HG02938 (cell line): ENCODE measurements around the gene GRID2.

Source experiments
- ATAC-seq: cut with Tn5 transposase; IDR thresholded peaks from one replicate; pipeline ENCODE4 v1.9.1; 2021; ENCODE audit warnings: mild to moderate bottlenecking, moderate library complexity; ENCODE audit not compliant: unreplicated experiment

Gene GRID2

GRCh38 chr4:93373893-93374860 is 1070.4 kb downstream of the GRID2 start:
- no peak for ATAC-seq

DNA sequence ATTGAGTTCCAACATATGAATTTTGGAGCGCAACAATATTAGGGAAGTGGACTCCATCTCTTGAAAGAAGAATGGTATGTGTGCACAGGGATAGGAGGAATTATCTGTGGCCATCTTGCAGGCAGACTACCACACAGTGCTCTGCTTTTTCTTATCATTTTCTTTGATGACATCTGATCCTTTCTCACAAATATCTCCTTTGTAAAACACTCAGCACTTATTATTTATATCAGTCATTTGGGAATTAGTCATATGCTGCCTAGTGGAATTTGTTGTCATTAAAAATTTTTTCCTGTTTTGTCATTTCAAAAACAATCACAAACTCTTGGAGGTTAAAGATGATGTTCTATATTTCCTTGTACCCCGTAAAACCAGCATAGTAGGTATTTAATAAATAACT is 1080.5 kb downstream of the GRID2 start:
- no peak for ATAC-seq

GRCh38 chr4:93384887-93385286 is 1081.1 kb downstream of the GRID2 start:
- no peak for ATAC-seq

DNA sequence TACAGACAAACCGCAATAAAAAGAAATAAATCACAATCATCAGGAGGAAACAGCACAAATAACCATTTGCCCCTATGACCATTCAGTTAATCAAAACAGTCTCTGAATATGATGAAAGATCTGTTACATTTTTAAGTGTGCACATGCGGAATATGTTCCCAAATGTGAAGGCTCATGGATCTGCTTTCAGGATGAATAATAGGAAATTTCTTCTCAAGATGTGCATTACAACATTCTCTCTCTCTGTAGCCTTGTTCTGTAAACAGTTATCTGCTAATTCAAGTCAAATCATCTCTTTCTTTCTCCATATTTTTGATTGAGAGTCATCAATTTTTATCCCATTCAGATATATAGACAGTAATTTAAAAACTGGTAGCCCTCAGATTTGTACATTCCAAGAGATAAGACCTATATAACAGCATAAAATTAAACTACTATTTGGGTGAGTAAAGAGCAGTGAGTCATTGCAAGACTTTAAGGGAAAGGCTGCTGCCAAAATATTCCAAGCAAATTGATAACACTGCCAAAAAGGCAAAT is 1090.8 kb downstream of the GRID2 start:
- ATAC-seq = no peak

- ATAC-seq = no peak
Observed at GRCh38 chr4:93396272-93396671, 1092.5 kb downstream of the GRID2 start.

- ATAC-seq = no peak
Observed at GRCh38 chr4:93403571-93403970, 1099.8 kb downstream of the GRID2 start.

DNA sequence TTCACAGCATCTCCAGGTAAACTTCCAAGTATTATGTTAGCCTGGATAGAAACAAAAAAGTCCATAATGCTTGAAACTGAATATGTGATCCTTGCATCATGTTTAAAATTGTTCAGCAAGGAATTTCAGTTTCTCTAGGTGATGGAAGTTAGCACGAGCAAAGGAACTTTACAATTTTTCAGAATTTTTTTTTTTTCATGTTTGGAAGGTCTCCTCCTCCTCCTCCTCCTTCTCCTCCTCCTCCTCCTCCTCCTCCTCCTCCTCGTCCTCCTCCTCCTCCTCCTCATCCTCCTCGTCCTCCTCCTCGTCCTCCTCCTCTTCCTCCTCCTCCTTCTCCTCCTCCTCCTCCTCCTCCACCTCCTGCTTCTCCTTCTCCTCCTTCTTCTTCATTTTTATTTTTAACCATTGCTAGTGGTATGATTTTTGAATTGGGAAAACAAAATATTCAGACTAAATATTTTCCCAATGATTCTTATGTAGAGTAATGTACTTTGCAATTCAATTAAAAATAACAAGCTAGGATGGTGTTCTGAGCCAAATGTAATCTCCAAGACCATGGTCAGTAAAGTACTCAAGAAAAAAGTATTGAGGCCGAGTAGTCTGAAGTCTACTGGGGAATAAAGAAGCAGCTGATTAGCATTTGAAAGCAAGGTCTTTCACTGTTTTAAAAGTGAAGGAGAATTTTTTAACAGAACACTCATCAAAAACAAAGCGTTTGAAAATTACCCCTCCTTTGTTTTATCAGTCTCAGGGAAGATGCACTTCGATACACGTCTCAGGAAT is 1103.9 kb downstream of the GRID2 start:
- no peak for ATAC-seq

- no peak for ATAC-seq
Observed at GRCh38 chr4:93409035-93409434, 1105.3 kb downstream of the GRID2 start.

- ATAC-seq = no peak
Observed at GRCh38 chr4:93414041-93414550, 1110.3 kb downstream of the GRID2 start.

DNA sequence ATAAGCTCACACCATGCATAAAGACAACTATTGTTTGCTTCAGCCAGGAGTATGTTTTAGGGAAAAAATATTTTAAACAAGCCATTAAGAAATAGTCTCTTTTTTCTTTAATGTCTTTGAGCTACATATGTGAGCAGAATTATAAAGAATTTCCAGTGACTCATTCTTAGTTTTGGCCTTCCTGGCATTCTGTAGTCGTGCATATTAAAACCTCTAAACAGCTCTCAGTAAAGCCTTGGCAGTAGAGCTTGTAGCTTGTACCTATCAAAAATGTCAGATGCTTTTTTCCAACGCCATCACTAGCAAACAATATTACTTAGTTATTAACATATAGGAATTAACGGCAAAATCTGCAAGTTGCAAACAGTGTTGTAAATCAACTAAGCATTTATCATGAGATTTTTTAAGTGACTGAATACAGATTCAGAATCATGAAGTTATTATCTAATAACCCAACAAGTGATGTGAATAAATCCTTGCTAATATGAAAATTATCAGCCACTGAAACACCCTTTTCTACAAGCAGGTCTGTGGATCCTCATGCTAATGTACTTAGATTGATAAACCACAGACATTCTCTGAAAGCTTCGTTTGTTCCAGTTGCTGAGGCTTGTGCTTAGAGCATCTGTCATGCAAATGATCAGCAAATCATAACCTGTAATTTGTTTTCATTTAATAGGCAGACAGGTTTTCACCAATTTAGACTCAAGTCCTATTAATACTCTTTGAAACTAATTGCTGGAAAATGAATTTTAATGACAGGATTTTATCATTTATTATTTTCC is 1112.8 kb downstream of the GRID2 start:
- ATAC-seq = no peak

- no peak for ATAC-seq
Observed at GRCh38 chr4:93431371-93431770, 1127.6 kb downstream of the GRID2 start.

GRCh38 chr4:93433840-93434239 is 1130.1 kb downstream of the GRID2 start:
- ATAC-seq = no peak

GRCh38 chr4:93436000-93436626 is 1132.3 kb downstream of the GRID2 start:
- no peak for ATAC-seq

- ATAC-seq = no peak
Observed at GRCh38 chr4:93437991-93438390, 1134.2 kb downstream of the GRID2 start.

DNA sequence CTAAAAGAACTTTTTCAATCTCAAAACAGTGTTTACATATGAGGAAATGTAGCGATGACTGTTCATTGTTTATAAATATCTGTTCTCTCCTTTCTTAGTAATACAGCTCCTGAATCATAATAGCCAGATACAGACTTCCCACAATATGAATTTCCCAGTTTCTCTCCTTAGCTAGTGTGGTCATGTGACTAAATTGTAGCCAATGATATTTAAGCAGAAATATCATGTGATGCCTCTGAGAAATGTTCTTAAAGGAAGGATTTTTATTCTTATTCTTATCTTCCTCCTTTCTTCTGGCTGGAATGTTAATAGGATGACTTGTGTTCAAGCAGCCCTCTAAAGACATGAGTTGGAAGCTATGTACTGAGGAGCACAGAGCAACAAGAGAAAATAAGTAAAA is 1141.1 kb downstream of the GRID2 start:
- ATAC-seq = no peak

DNA sequence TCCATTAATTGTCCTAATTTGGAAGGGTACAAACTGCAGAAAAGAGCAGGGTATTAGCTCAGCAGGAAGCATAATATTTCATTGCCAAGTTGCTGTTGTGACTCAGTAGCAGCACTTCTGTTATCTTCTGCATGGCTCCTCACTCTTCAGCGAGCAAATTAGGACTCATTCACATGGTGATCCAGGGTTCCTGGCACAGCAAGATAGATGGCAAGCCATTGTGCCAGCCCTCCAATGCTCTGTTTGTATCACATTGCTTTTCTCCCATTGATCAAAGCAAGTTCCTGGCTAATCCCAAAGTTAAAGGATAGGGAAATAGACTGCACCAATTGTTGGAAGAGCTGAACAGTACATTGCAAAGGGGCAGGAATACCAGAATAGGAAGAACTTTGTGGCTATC is 1142.3 kb downstream of the GRID2 start:
- ATAC-seq = no peak

DNA sequence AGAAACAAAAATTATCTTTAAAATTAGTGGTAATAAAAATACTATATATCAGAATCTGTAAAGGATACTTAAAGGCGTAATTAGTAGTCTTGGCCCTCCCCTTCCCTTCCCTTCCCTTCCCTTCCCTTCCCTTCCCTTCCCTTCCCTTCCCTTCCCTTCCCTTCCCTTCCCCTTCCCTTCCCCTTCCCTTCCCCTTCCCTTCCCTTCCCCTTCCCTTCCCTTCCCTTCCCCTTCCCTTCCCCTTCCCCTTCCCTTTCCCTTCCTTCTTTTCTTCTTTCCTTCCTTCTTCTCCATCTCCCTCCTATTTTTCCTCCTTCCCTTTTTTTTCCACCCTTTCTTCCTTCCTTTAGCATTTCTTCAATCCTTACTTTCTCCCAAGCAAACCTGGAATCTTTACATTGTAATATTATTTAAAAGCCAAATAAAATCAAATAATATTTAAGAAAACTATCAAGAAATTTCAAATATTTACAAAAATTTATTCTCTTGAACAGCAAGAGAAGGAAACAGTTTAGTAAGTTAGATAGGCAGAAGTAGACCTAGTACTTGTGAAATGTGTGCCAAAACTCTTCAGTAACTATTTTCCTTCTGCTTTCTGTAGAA is 1145.0 kb downstream of the GRID2 start:
- no peak for ATAC-seq

DNA sequence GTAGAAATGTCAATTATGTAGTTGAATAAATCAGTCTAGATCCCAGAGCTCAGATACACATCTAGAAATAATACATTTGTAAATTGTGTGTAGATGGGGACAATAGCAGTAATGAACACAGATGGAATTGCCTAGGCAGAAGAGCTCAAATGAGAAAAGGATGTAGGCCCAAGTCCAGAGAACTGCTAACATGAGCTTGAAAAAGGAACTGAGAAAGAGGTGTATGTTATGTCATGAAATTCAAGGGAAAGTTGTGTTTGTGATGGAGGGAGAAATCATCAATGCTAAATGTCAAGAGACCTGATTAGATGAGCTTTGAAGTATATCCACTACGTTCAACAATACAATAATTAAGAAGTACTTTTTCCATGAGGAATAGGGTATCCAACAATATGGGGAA is 1148.2 kb downstream of the GRID2 start:
- ATAC-seq = no peak

DNA sequence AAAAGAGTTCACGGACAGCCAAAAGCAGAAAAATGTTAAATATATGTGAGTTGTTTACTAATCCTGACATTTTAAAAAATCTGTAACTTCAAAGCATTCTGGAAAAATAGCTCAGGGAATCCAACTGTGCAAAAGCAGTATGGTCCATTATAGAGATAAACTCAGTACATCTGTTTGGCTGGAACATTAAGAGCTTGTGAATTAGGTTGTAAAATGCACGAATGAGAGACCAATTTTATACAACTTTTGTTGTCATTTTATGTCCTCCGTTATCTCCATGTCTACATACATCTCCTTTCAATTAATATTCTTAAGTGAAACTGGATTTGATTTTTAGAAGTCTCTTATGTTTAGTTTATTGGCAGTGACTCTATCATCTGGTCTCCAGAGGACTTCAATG is 1157.8 kb downstream of the GRID2 start:
- no peak for ATAC-seq

- ATAC-seq = no peak
Observed at GRCh38 chr4:93466446-93466845, 1162.7 kb downstream of the GRID2 start.
